Pancreas (tissue), 10 donors: ENCODE data around the gene ALKBH2. TPM values are rescaled to one million over a fixed set of nuclear protein-coding genes. Genes with fewer than 3 reads are reported as not detected.
"Not testable (repeated sequence)": the region's sequence is repeated elsewhere in the genome, so short reads cannot be mapped to it uniquely, and the experiment has no call there.

Source experiments
- ATAC-seq, 4 donors: fragments of 200-7000 bp; cut with Tn5 transposase; one replicate each; pipeline versions ENCODE4 v1.8.0 to v1.9.1; 2020; ENCODE audit warnings: mild to moderate bottlenecking in 4 of 4, moderate library complexity in 4 of 4
- DNase-seq, 6 donors: peaks; one replicate each; pipeline ENCODE4 v3.0.0-alpha.2; 2020
- FAIRE-seq: peaks from 2 replicates; lab custom pipeline; 2012; peaks lifted over from hg19 to GRCh38; lab: Jason Lieb, UNC
- H3K27ac ChIP-seq, 4 donors: fragments of 200-600 bp; sonication (generic); 1 replicate in 3 of 4; 2 replicates in 1 of 4; pipeline versions ENCODE4 v1.5.0 to v1.8.0; 2020
- H3K27me3 ChIP-seq, 4 donors: fragments of 200-600 bp; one replicate each; pipeline ENCODE4 v1.8.0; 2021
- H3K36me3 ChIP-seq, 3 donors: fragments of 200-600 bp; sonication (generic) in 1 of 3; one replicate each; pipeline versions ENCODE4 v1.5.0 to v1.8.0; 2020 to 2021
- H3K4me1 ChIP-seq, 3 donors: fragments of 200-600 bp; one replicate each; pipeline ENCODE4 v1.8.0; 2021
- H3K4me3 ChIP-seq, 4 donors: fragments of 200-600 bp; sonication (generic) in 2 of 4; one replicate each; pipeline versions ENCODE4 v1.5.0 to v1.8.0; 2020 to 2021
- H3K9me3 ChIP-seq, 4 donors: fragments of 200-600 bp; one replicate each; pipeline ENCODE4 v1.8.0; 2021
- CTCF ChIP-seq, 4 donors: fragments of 200-600 bp; sonication (generic) in 3 of 4; IDR thresholded peaks; one replicate each; pipeline versions ENCODE4 v1.5.0 to v1.8.0; 2021; ENCODE audit warnings: antibody characterized with exemption in 4 of 4
- WGBS, 2 donors: extraction: QIAGEN DNeasy Blood & Tissue Kit; methylation state at CpG; one replicate each; pipeline ENCODE4 v1.1.7; 2013; 5-methylcytosine and 5-hydroxymethylcytosine counted together
- intact Hi-C, 3 donors: fragments of 100-400 bp; cut with DNase I; formaldehyde crosslinking; loops; one replicate each; pipeline versions ENCODE4 v1.11.1 to v1.14.2; 2022
- polyA plus RNA-seq, 2 donors: library from polyadenylated mRNA; stranded (reverse); fragments of 200-250 nt; gene quantifications; one replicate each; pipeline ENCODE4 v1.2.3, GENCODE V29; 2013
- total RNA-seq, 6 donors: library from RNA; stranded (reverse); fragmentation: NEBNext Ultra II Directional in 4 of 6; extraction: Animal tissue kit (Norgen Biotek cat#: 25700) in 4 of 6; gene quantifications; one replicate each; pipeline versions ENCODE4 v1.2.1 to v1.2.4, GENCODE V29; 2021 to 2023
- donor health status: healthy with polysubstance abuse.
- donor health status: DM: no; HTN: no; CAD: no; lungs with moderate emphysema.
- donor health status: DM: no; HTN: no; CAD: no.
- donor health status: control.
- donor health status: control.
- donor health status: Bipolar disorder and iron deficiency.
- donor health status: DM: yes; HTN: yes; CAD: no.
- donor health status: DM: no; HTN: no; CAD: no.
- donor health status: DM: no; HTN: no; CAD: no.
- donor health status: DM: yes; HTN: yes; CAD: no.

The ALKBH2 gene
- total and polyA plus RNA-seq, 8 donors: 4.3 to 22.9 (median 8.4) TPM

- WGBS, 2 donors: 7% methylated on average over 9 of the region's 9 CpGs
- Histone ChIP-seq H3K36me3 (peaks cover 0 to 18% (median 0%) of the 10 kb centered on the region in 3 donors), H3K27ac (peak overlapping the region in 3 of 4 donors; percentile 33 to 92 (median 83)), H3K4me3 (peak overlapping the region; percentile 51 to 92 (median 70)), H3K27me3 (no peaks in the 10 kb centered on the region), H3K9me3 (no peaks in the 10 kb centered on the region), H3K4me1 (peaks cover 8 to 15% (median 11%) of the 10 kb centered on the region in 3 donors)
- FAIRE-seq (no peak), ATAC-seq (peak in 3 of 4 donors; percentile 1 to 29 (median 12)), DNase-seq (peak in 1 of 6 donors; percentile 24)
- no peak for TF ChIP-seq CTCF (IDR thresholded peaks at IDR 0.05)
- intact Hi-C loops: no loop called here
These were observed 39.7 kb downstream of the ALKBH2 start for GRCh38 chr12:109053382-109054123.

- peak within 1 kb of the TSS; percentile 33 to 92 (median 65) for H3K27ac ChIP-seq
- WGBS, 2 donors: 0 to 1% methylated on average over 58 to 61 of the region's 61 CpGs
These were observed 40.6 kb downstream of the ALKBH2 start, which contains the start of gene USP30 for GRCh38 chr12:109052414-109053323. Gene USP30, plus strand, starts transcription at chr12:109052576. Its CDS starts 103 bp downstream, at chr12:109052679.

GRCh38 chr12:109052097-109052413 is 41.2 kb downstream of the ALKBH2 start:
- H3K4me1 ChIP-seq: peaks cover 8 to 15% (median 11%) of the 10 kb centered on the region in 3 donors
- DNase-seq (no peak), ATAC-seq (peak in 1 of 4 donors; percentile 2), FAIRE-seq (no peak)
- H3K27me3 ChIP-seq: no peaks in the 10 kb centered on the region
- no peak for TF ChIP-seq CTCF (IDR thresholded peaks at IDR 0.05)
- intact Hi-C loops: no loop called here
- H3K27ac ChIP-seq: peak overlapping the region in 3 of 4 donors; percentile 33 to 92 (median 83)
- H3K36me3 ChIP-seq: peaks cover 0 to 3% (median 0%) of the 10 kb centered on the region in 3 donors
- 2 to 7% methylated on average over 6 of the region's 6 CpGs for WGBS, 2 donors
- H3K9me3 ChIP-seq: no peaks in the 10 kb centered on the region
- H3K4me3 ChIP-seq: peak overlapping the region; percentile 51 to 92 (median 70)

More at GRCh38 chr12:109052414-109053323, 40.6 kb downstream of the ALKBH2 start, which contains the start of gene USP30:
- no peaks in the 10 kb centered on the region for H3K9me3 ChIP-seq
- H3K27me3 ChIP-seq: no peaks in the 10 kb centered on the region
- ATAC-seq (peak; percentile 97 to 99 (median 98)), FAIRE-seq (no peak), DNase-seq (peak; percentile 78 to 94 (median 86))
- peak within 1 kb of the TSS; percentile 51 to 92 (median 70) for H3K4me3 ChIP-seq
- peaks cover 0 to 9% (median 0%) of the 10 kb centered on the region in 3 donors for H3K36me3 ChIP-seq
- peaks cover 8 to 15% (median 11%) of the 10 kb centered on the region in 3 donors for H3K4me1 ChIP-seq
- intact Hi-C loops: no loop called here
- TF ChIP-seq CTCF (IDR thresholded peaks at IDR 0.05): no peak

- intact Hi-C loops, H3K4me3 ChIP-seq, FAIRE-seq, H3K27ac ChIP-seq, H3K36me3 ChIP-seq, DNase-seq, H3K9me3 ChIP-seq, ATAC-seq, H3K27me3 ChIP-seq: not testable (repeated sequence)
- WGBS, 2 donors: 64 to 77% methylated on average over 8 of the region's 8 CpGs
- peaks cover 6 to 14% (median 8%) of the 10 kb centered on the region in 3 donors for H3K4me1 ChIP-seq
These were observed 43.5 kb downstream of the ALKBH2 start for GRCh38 chr12:109049794-109050193.

GRCh38 chr12:109048706-109049105 is 44.6 kb downstream of the ALKBH2 start:
- H3K9me3 ChIP-seq, H3K36me3 ChIP-seq, H3K4me3 ChIP-seq, H3K4me1 ChIP-seq, H3K27me3 ChIP-seq, intact Hi-C loops, FAIRE-seq, ATAC-seq, H3K27ac ChIP-seq, DNase-seq: not testable (repeated sequence)
- 53 to 81% methylated on average over 3 of the region's 3 CpGs for WGBS, 2 donors
